GM12874 (cell line): ENCODE data around the gene HSPA4L.

ENCODE experiments used
- CTCF ChIP-seq: IDR thresholded peaks from 2 replicates; pipeline ENCODE4 v1.5.1; 2011; ENCODE audit warnings: low read depth, mild to moderate bottlenecking, control low read depth, low read length, moderate library complexity; ENCODE audit not compliant: insufficient read depth

Gene HSPA4L

GRCh38 chr4:127756906-127757305 lies 25.2 kb upstream of the HSPA4L start:
- no peak for TF ChIP-seq CTCF

GRCh38 chr4:127759228-127759820 lies 22.8 kb upstream of the HSPA4L start:
- TF ChIP-seq CTCF = no peak

- TF ChIP-seq CTCF = no peak
These were observed 22.2 kb upstream of the HSPA4L start for GRCh38 chr4:127759893-127760292.

- TF ChIP-seq CTCF = no peak
These were observed 10.4 kb upstream of the HSPA4L start for GRCh38 chr4:127771535-127772275.

- TF ChIP-seq CTCF = no peak
These were observed 9.1 kb upstream of the HSPA4L start for GRCh38 chr4:127772769-127773671.

- TF ChIP-seq CTCF = no peak
These were observed 6.3 kb upstream of the HSPA4L start for GRCh38 chr4:127775843-127776242.

- TF ChIP-seq CTCF = no peak
These were observed 5.5 kb upstream of the HSPA4L start for GRCh38 chr4:127776620-127777019.
